Trophoblast cell (in vitro differentiated cells and primary cell): ENCODE results near the gene LCOR.

ENCODE experiments used
- DNase-seq, 2 donors: peaks; one replicate each; pipeline ENCODE4 v3.0.0-alpha.2; 2016
- H2AFZ ChIP-seq: 2 replicates; pipeline ENCODE4 v1.6.1; 2013; ENCODE audit warnings: low read length, moderate library complexity, mild to moderate bottlenecking; ENCODE audit not compliant: insufficient read depth, poor library complexity
- H2AK5ac ChIP-seq: 2 replicates; pipeline ENCODE4 v1.6.1; 2013; ENCODE audit warnings: mild to moderate bottlenecking, low read length
- H2BK120ac ChIP-seq: 2 replicates; pipeline ENCODE4 v1.6.1; 2013; ENCODE audit warnings: low read length, mild to moderate bottlenecking, moderate library complexity; ENCODE audit not compliant: insufficient read depth, poor library complexity
- H2BK12ac ChIP-seq: 2 replicates; pipeline ENCODE4 v1.6.1; 2013; ENCODE audit warnings: mild to moderate bottlenecking, low read length, moderate library complexity
- H2BK5ac ChIP-seq: 2 replicates; pipeline ENCODE4 v1.6.1; 2013; ENCODE audit warnings: low read length, low read depth, moderate library complexity, mild to moderate bottlenecking; ENCODE audit not compliant: poor library complexity
- H3K14ac ChIP-seq: 2 replicates; pipeline ENCODE4 v1.6.1; 2013; ENCODE audit warnings: mild to moderate bottlenecking, low read length
- H3K18ac ChIP-seq: 2 replicates; pipeline ENCODE4 v1.6.1; 2013; ENCODE audit warnings: mild to moderate bottlenecking, low read length
- H3K23ac ChIP-seq: 2 replicates; pipeline ENCODE4 v1.6.1; 2013; ENCODE audit warnings: low read length
- H3K27ac ChIP-seq: 2 replicates; pipeline ENCODE4 v1.5.1; 2013; ENCODE audit warnings: low read depth, mild to moderate bottlenecking, inconsistent platforms, low read length, moderate library complexity
- H3K27me3 ChIP-seq: 2 replicates; pipeline ENCODE4 v1.6.1; 2013; ENCODE audit warnings: inconsistent platforms, mild to moderate bottlenecking, low read length, moderate library complexity; ENCODE audit not compliant: insufficient read depth
- H3K36me3 ChIP-seq, 2 experiments: 1 replicate in 1 of 2; 2 replicates in 1 of 2; pipeline ENCODE4 v1.6.1; 2013; ENCODE audit warnings: low read length in 2 of 2, mild to moderate bottlenecking in 2 of 2, moderate library complexity in 1 of 2; ENCODE audit not compliant: insufficient read depth in 2 of 2, control insufficient read depth in 1 of 2
- H3K4ac ChIP-seq: 2 replicates; pipeline ENCODE4 v1.6.1; 2013; ENCODE audit warnings: low read depth, mild to moderate bottlenecking, low read length, moderate library complexity
- H3K4me1 ChIP-seq, 2 experiments: 1 replicate in 1 of 2; 2 replicates in 1 of 2; pipeline ENCODE4 v1.6.1; 2013; ENCODE audit warnings: low read length in 2 of 2, mild to moderate bottlenecking in 2 of 2, moderate library complexity in 1 of 2; ENCODE audit not compliant: insufficient read depth in 2 of 2, control insufficient read depth in 1 of 2
- H3K4me2 ChIP-seq: 2 replicates; pipeline ENCODE4 v1.6.1; 2013; ENCODE audit warnings: inconsistent platforms, mild to moderate bottlenecking, low read length, moderate library complexity
- H3K4me3 ChIP-seq: 2 replicates; pipeline ENCODE4 v1.5.1; 2013; ENCODE audit warnings: mild to moderate bottlenecking, low read depth, low read length, inconsistent platforms
- H3K79me1 ChIP-seq: one replicate; pipeline ENCODE4 v1.6.1; 2013; ENCODE audit warnings: low read length
- H3K79me2 ChIP-seq: 2 replicates; pipeline ENCODE4 v1.6.1; 2013; ENCODE audit warnings: low read length, mild to moderate bottlenecking; ENCODE audit not compliant: control insufficient read depth, insufficient read depth, poor library complexity
- H3K9ac ChIP-seq: 2 replicates; pipeline ENCODE4 v1.6.1; 2013; ENCODE audit warnings: mild to moderate bottlenecking, low read length
- H3K9me3 ChIP-seq: 2 replicates; pipeline ENCODE4 v1.6.1; 2013; ENCODE audit warnings: low read depth, mild to moderate bottlenecking, control low read depth, inconsistent platforms, low read length; ENCODE audit not compliant: insufficient read depth
- H4K12ac ChIP-seq: 2 replicates; pipeline ENCODE4 v1.6.1; 2013; ENCODE audit warnings: low read depth, mild to moderate bottlenecking, low read length, moderate library complexity
- H4K8ac ChIP-seq: 2 replicates; pipeline ENCODE4 v1.6.1; 2013; ENCODE audit warnings: low read depth, mild to moderate bottlenecking, low read length, moderate library complexity
- H4K91ac ChIP-seq: one replicate; pipeline ENCODE4 v1.6.1; 2013; ENCODE audit warnings: low read depth, mild to moderate bottlenecking, low read length, moderate library complexity
- WGBS: extraction: QIAGEN DNeasy Blood & Tissue Kit; methylation state at CpG from one replicate; pipeline ENCODE4 v1.1.7; 2013; ENCODE audit warnings: missing lambda C conversion rate; ENCODE audit not compliant: insufficient read length, insufficient coverage; ENCODE audit errors: extremely low coverage; 5-methylcytosine and 5-hydroxymethylcytosine counted together

The LCOR gene

DNA sequence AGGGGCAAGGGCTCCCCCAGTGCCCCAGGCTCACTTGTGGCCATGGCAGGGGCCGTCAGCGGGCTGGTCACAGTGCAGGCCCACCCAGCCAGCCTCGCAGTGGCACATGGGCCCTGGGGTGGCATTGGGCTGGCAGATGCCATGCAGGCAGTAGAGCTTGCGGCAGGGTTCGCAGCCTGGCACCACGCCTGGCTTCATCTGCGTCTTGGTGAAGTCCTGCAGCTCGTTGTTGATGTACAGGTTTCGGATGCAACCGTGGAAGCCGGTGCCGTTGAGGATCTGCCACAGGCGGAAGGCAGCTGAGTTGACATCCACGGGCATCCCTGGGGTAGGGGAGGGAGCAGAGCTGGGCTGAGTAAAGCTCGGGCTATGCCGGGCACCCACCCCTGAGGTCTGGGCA lies 170.6 kb downstream of the LCOR start:
- no peak overlapping the region for H3K4ac ChIP-seq
- no peak overlapping the region for H4K8ac ChIP-seq
- no peak overlapping the region for H2AFZ ChIP-seq
- peaks cover 3% of the 10 kb centered on the region for H3K9me3 ChIP-seq
- no peak for DNase-seq
- H3K79me1 ChIP-seq = no peaks in the 10 kb centered on the region
- H3K4me1 ChIP-seq = no peaks in the 10 kb centered on the region
- H3K23ac ChIP-seq = no peak overlapping the region
- no peak overlapping the region for H4K91ac ChIP-seq
- H3K18ac ChIP-seq = no peak overlapping the region
- no CpG with 5 or more reads among the region's 16 CpGs for WGBS
- H3K4me2 ChIP-seq = no peak overlapping the region
- H3K27ac ChIP-seq = no peak overlapping the region
- H4K12ac ChIP-seq = no peak overlapping the region
- H3K79me2 ChIP-seq = no peaks in the 10 kb centered on the region
- H3K36me3 ChIP-seq = no peaks in the 10 kb centered on the region
- no peak overlapping the region for H2BK120ac ChIP-seq
- H2AK5ac ChIP-seq = no peak overlapping the region
- H2BK12ac ChIP-seq = no peak overlapping the region
- H3K4me3 ChIP-seq = no peak overlapping the region
- no peak overlapping the region for H3K9ac ChIP-seq
- no peak overlapping the region for H2BK5ac ChIP-seq
- no peak overlapping the region for H3K14ac ChIP-seq
- no peaks in the 10 kb centered on the region for H3K27me3 ChIP-seq

DNA sequence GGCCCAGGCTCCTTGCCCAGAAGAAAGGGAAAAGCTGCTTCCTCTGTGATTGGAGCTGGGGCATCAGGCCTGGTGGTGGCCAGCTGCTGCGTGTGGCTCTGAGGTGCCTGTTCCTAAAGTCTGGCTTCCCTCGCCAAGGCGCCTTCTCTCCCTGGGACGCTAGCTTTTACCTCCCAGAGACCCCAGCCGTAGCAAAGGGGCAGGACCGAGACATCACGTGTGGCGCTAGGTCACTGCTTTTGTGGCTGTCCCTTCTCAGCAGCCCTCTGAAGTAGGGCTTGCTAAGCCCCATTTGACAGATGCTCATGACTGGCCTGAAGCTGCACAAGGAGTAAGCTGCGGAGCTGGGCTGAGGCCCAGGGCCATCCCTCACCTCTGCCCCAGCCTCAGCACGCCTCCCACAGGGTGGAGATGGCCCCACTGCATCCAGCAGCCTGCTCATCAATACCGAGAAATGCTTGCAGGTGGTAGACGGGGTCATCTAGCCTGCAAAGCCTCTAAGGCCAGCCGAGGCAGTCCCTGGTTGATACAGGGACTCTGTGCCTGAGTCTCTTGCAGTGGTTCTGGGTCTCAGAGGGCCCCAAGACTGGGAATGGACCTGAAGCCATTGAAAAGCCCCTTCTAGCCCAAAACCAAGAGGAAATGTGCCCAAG lies 171.2 kb downstream of the LCOR start:
- WGBS = no CpG with 5 or more reads among the region's 13 CpGs
- no peak overlapping the region for H3K4me2 ChIP-seq

DNA sequence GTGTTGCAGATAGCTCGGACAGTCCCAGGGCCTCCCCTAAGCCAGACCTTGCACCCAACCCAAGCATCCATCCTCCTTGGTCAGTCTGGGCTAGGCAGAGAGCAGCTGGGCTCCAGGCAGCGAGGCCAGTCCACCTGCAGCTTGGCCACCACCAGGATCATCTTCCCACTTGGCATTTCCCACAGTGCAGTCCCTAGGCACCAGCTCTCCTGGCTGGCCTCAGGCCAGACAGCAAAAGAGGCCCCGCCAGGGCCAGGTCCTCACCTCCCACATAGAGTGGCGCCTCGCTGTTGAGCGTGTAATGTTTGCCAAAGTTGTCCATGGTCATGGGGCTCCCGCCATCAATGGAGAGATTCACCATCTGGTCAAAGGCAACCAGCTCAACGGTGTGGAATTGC lies 171.7 kb downstream of the LCOR start:
- no peak overlapping the region for H2AFZ ChIP-seq
- H2BK120ac ChIP-seq = no peak overlapping the region
- H3K4me1 ChIP-seq = no peaks in the 10 kb centered on the region
- no peak overlapping the region for H2BK5ac ChIP-seq
- no peak overlapping the region for H3K23ac ChIP-seq
- H3K14ac ChIP-seq = no peak overlapping the region
- H4K8ac ChIP-seq = no peak overlapping the region
- H3K9ac ChIP-seq = no peak overlapping the region
- H3K9me3 ChIP-seq = peaks cover 3% of the 10 kb centered on the region
- no peaks in the 10 kb centered on the region for H3K27me3 ChIP-seq
- no peaks in the 10 kb centered on the region for H3K79me2 ChIP-seq
- H2AK5ac ChIP-seq = no peak overlapping the region
- no peak overlapping the region for H3K4me3 ChIP-seq
- H3K4ac ChIP-seq = no peak overlapping the region
- no peak overlapping the region for H3K18ac ChIP-seq
- no peak overlapping the region for H2BK12ac ChIP-seq
- WGBS = no CpG with 5 or more reads among the region's 8 CpGs
- no peak overlapping the region for H3K27ac ChIP-seq
- no peak overlapping the region for H4K91ac ChIP-seq
- DNase-seq = no peak
- H3K4me2 ChIP-seq = no peak overlapping the region
- H3K79me1 ChIP-seq = no peaks in the 10 kb centered on the region
- H3K36me3 ChIP-seq = no peaks in the 10 kb centered on the region
- no peak overlapping the region for H4K12ac ChIP-seq

More for the DNA sequence above, 171.2 kb downstream of the LCOR start:
- Histone ChIP-seq H2AFZ (no peak overlapping the region), H2BK5ac (no peak overlapping the region), H4K91ac (no peak overlapping the region), H3K27ac (no peak overlapping the region), H3K18ac (no peak overlapping the region), H3K14ac (no peak overlapping the region), H4K8ac (no peak overlapping the region), H2BK120ac (no peak overlapping the region), H3K4me3 (no peak overlapping the region), H3K4me1 (no peaks in the 10 kb centered on the region), H3K79me2 (no peaks in the 10 kb centered on the region), H3K36me3 (no peaks in the 10 kb centered on the region), H3K4ac (no peak overlapping the region), H4K12ac (no peak overlapping the region), H3K9ac (no peak overlapping the region), H3K79me1 (no peaks in the 10 kb centered on the region), H2BK12ac (no peak overlapping the region), H3K23ac (no peak overlapping the region), H2AK5ac (no peak overlapping the region), H3K9me3 (peaks cover 3% of the 10 kb centered on the region), H3K27me3 (no peaks in the 10 kb centered on the region)
- DNase-seq = no peak

DNA sequence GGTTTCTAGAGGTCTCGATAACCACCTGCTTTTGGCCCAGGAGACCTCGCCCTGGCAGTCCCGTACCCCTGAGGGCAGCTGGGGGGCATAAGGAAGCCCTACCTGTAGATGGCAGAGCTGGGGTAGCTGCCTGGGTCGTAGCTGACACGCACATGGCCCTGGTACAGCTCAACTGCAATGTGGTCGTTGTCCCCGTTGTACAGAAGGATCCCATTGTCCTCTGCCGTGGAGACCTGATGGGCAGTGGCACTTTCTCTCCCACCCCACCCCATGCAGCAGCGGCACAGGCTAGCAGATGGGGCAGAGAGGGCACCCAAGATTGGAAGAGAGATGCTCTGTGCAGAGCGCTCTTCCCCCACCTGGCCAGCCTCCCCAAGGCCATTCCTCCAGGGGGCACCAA lies 172.5 kb downstream of the LCOR start:
- Histone ChIP-seq H2AK5ac (no peak overlapping the region), H3K9me3 (peaks cover 3% of the 10 kb centered on the region), H3K27me3 (no peaks in the 10 kb centered on the region), H3K4me1 (no peaks in the 10 kb centered on the region), H3K4me2 (no peak overlapping the region), H4K12ac (no peak overlapping the region), H3K27ac (no peak overlapping the region), H3K18ac (no peak overlapping the region), H3K79me2 (no peaks in the 10 kb centered on the region), H3K36me3 (no peaks in the 10 kb centered on the region), H3K23ac (no peak overlapping the region), H2BK5ac (no peak overlapping the region), H3K79me1 (no peaks in the 10 kb centered on the region), H3K14ac (no peak overlapping the region), H4K91ac (no peak overlapping the region), H2BK120ac (no peak overlapping the region), H2BK12ac (no peak overlapping the region), H3K9ac (no peak overlapping the region), H3K4me3 (no peak overlapping the region), H3K4ac (no peak overlapping the region), H4K8ac (no peak overlapping the region), H2AFZ (no peak overlapping the region)
- no peak for DNase-seq
- WGBS = no CpG with 5 or more reads among the region's 10 CpGs
